Uterus (tissue), 4 donors: ENCODE results near the gene SENP8. TPM values are rescaled to one million over a fixed set of nuclear protein-coding genes. Genes with fewer than 3 reads are reported as not detected.

Source experiments
- DNase-seq, 2 donors: peaks; one replicate each; pipeline ENCODE4 v3.0.0-alpha.2; 2019 to 2020
- H3K27ac ChIP-seq, 2 donors: fragments of 200-600 bp; sonication (generic); 1 replicate in 1 of 2; 2 replicates in 1 of 2; pipeline ENCODE4 v1.5.1; 2016 to 2018
- H3K27me3 ChIP-seq, 2 donors: fragments of 200-600 bp; sonication (generic); one replicate each; pipeline ENCODE4 v1.5.1; 2018 to 2019; ENCODE audit warnings: control low read depth in 1 of 2
- H3K36me3 ChIP-seq, 2 donors: fragments of 200-600 bp; sonication (generic); one replicate each; pipeline ENCODE4 v1.5.1; 2019; ENCODE audit warnings: control low read depth in 1 of 2
- H3K4me1 ChIP-seq, 2 donors: fragments of 200-600 bp; sonication (generic); one replicate each; pipeline ENCODE4 v1.5.1; 2018 to 2019; ENCODE audit warnings: control low read depth in 1 of 2
- H3K4me3 ChIP-seq, 2 donors: fragments of 200-600 bp; sonication (generic); 1 replicate in 1 of 2; 2 replicates in 1 of 2; pipeline ENCODE4 v1.5.1; 2018 to 2019; ENCODE audit warnings: mild to moderate bottlenecking in 1 of 2
- H3K9me3 ChIP-seq, 2 donors: fragments of 200-600 bp; sonication (generic); one replicate each; pipeline ENCODE4 v1.5.1; 2019; ENCODE audit warnings: control low read depth in 1 of 2
- CTCF ChIP-seq, 4 experiments: fragments of 200-600 bp in 2 of 4; fragments of 450-650 bp in 2 of 4; sonication (generic) in 2 of 4; IDR thresholded peaks; one replicate each; pipeline ENCODE4 v1.5.1; 2016 to 2019; ENCODE audit warnings: antibody characterized with exemption in 4 of 4, mild to moderate bottlenecking in 2 of 4, moderate library complexity in 1 of 4
- POLR2A ChIP-seq, 2 donors: fragments of 450-650 bp; IDR thresholded peaks; one replicate each; pipeline ENCODE4 v1.6.1; 2016; ENCODE audit warnings: antibody characterized with exemption in 2 of 2, mild to moderate bottlenecking in 1 of 2, moderate library complexity in 1 of 2
- intact Hi-C: fragments of 100-400 bp; cut with DNase I; formaldehyde crosslinking; loops from one replicate; pipeline ENCODE4 v1.15.1; 2023; ENCODE audit warnings: low total_unique reads
- total RNA-seq, 4 donors: library from RNA; depleted of rRNA in 3 of 4; stranded (reverse); fragments of >200 nt in 3 of 4; gene quantifications; one replicate each; pipeline versions ENCODE4 v1.1.0 to v1.2.4, GENCODE V29; 2014 to 2023
- donor health status: DM: yes; HTN: yes; CAD: no.

Gene SENP8
- total RNA-seq, 4 donors from 2014 or later = 0.77 to 5.6 (median 3.5) TPM

GRCh38 chr15:72113347-72114031, 4.7 kb upstream of the SENP8 start:
- intact Hi-C loops = no loop called here
- H3K4me1 ChIP-seq = peaks cover 0 to 10% of the 10 kb centered on the region in 2 donors
- H3K9me3 ChIP-seq = no peaks in the 10 kb centered on the region
- no peaks in the 10 kb centered on the region for H3K27me3 ChIP-seq
- TF ChIP-seq CTCF (IDR thresholded peaks at IDR 0.05) = no peak
- no peak for TF ChIP-seq POLR2A (IDR thresholded peaks at IDR 0.05)
- H3K27ac ChIP-seq = peak overlapping the region in 1 of 2 donors; percentile 18
- no peak overlapping the region for H3K4me3 ChIP-seq
- DNase-seq = no peak
- no peaks in the 10 kb centered on the region for H3K36me3 ChIP-seq

- TF ChIP-seq CTCF (IDR thresholded peaks at IDR 0.05) (no peak), POLR2A (IDR thresholded peaks at IDR 0.05) (no peak)
- intact Hi-C loops = no loop called here
- Histone ChIP-seq H3K4me3 (peak overlapping the region; percentile 76 to 94), H3K4me1 (peaks cover 4 to 10% of the 10 kb centered on the region in 2 donors), H3K27me3 (no peaks in the 10 kb centered on the region), H3K27ac (peak overlapping the region; percentile 96 to 97), H3K9me3 (no peaks in the 10 kb centered on the region), H3K36me3 (no peaks in the 10 kb centered on the region)
- DNase-seq = peak in 1 of 2 donors; percentile 46
These were observed 1.3 kb upstream of the SENP8 start for GRCh38 chr15:72116731-72117485.

GRCh38 chr15:72117486-72118016, 652 bp upstream of the SENP8 start:
- peak overlapping the region; percentile 76 to 94 for H3K4me3 ChIP-seq
- H3K36me3 ChIP-seq = no peaks in the 10 kb centered on the region
- H3K4me1 ChIP-seq = peaks cover 4% of the 10 kb centered on the region in 2 donors
- TF ChIP-seq POLR2A (IDR thresholded peaks at IDR 0.05) = no peak
- no peak for TF ChIP-seq CTCF (IDR thresholded peaks at IDR 0.05)
- H3K27me3 ChIP-seq = no peaks in the 10 kb centered on the region
- H3K27ac ChIP-seq = peak overlapping the region; percentile 96 to 97
- intact Hi-C loops = no loop called here
- DNase-seq = peak; percentile 75 to 85
- no peaks in the 10 kb centered on the region for H3K9me3 ChIP-seq

- H3K9me3 ChIP-seq = no peaks in the 10 kb centered on the region
- no peaks in the 10 kb centered on the region for H3K27me3 ChIP-seq
- H3K27ac ChIP-seq = no peak overlapping the region
- TF ChIP-seq CTCF (IDR thresholded peaks at IDR 0.05) = no peak
- TF ChIP-seq POLR2A (IDR thresholded peaks at IDR 0.05) = no peak
- no peaks in the 10 kb centered on the region for H3K36me3 ChIP-seq
- no peak for DNase-seq
- intact Hi-C loops = no loop called here
- H3K4me1 ChIP-seq = no peaks in the 10 kb centered on the region
- H3K4me3 ChIP-seq = no peak overlapping the region
These were observed 6.0 kb downstream of the SENP8 start for GRCh38 chr15:72124218-72124617.
